Peyer's patch (tissue), 4 donors: ENCODE measurements around the gene FAM53A.

Source experiments
- CTCF ChIP-seq, 6 experiments: fragments of 450-650 bp in 4 of 6; fragments of 200-600 bp in 2 of 6; sonication (generic) in 1 of 6; IDR thresholded peaks; one replicate each; pipeline ENCODE4 v1.5.1; 2017 to 2019; ENCODE audit warnings: antibody characterized with exemption in 6 of 6, mild to moderate bottlenecking in 3 of 6, moderate library complexity in 1 of 6
- POLR2A ChIP-seq, 2 donors: fragments of 450-650 bp; IDR thresholded peaks; one replicate each; pipeline ENCODE4 v1.5.1; 2017; ENCODE audit warnings: antibody characterized with exemption in 2 of 2, mild to moderate bottlenecking in 2 of 2, moderate library complexity in 2 of 2

- TF ChIP-seq CTCF (IDR thresholded peaks at IDR 0.05) (no peak), POLR2A (IDR thresholded peaks at IDR 0.05) (no peak)
Observed at GRCh38 chr4:1648962-1649361, 35.2 kb downstream of the FAM53A start.
